GM10847 (cell line): ENCODE measurements around the gene PI4KA.

Experiments
- POLR2A ChIP-seq: IDR thresholded peaks from 2 replicates; pipeline ENCODE4 v1.6.1; 2011; ENCODE audit not compliant: insufficient read length; ENCODE audit errors: extremely low read depth

PI4KA gene

GRCh38 chr22:20864186-20864908 lies 5.7 kb upstream of the PI4KA start:
- TF ChIP-seq POLR2A: no peak

- no peak for TF ChIP-seq POLR2A
These were observed 4.8 kb upstream of the PI4KA start for GRCh38 chr22:20863366-20863765.

GRCh38 chr22:20862540-20862939 lies 3.9 kb upstream of the PI4KA start:
- TF ChIP-seq POLR2A: no peak

- TF ChIP-seq POLR2A: no peak
These were observed 1.0 kb upstream of the PI4KA start for GRCh38 chr22:20859615-20860014.

- no peak for TF ChIP-seq POLR2A
These were observed 585 bp downstream of the PI4KA start for GRCh38 chr22:20857838-20858614.

GRCh38 chr22:20857247-20857643 lies 1.4 kb downstream of the PI4KA start:
- TF ChIP-seq POLR2A: no peak

- no peak for TF ChIP-seq POLR2A
These were observed 5.4 kb downstream of the PI4KA start for GRCh38 chr22:20853236-20853660.

GRCh38 chr22:20852503-20852902 lies 6.1 kb downstream of the PI4KA start:
- TF ChIP-seq POLR2A: no peak

GRCh38 chr22:20852076-20852475 lies 6.5 kb downstream of the PI4KA start:
- TF ChIP-seq POLR2A: no peak

GRCh38 chr22:20847318-20847822 lies 11.2 kb downstream of the PI4KA start:
- no peak for TF ChIP-seq POLR2A

GRCh38 chr22:20844055-20845037 lies 14.3 kb downstream of the PI4KA start:
- TF ChIP-seq POLR2A: no peak

GRCh38 chr22:20843501-20843900 lies 15.1 kb downstream of the PI4KA start:
- no peak for TF ChIP-seq POLR2A

GRCh38 chr22:20840646-20841371 lies 17.8 kb downstream of the PI4KA start:
- no peak for TF ChIP-seq POLR2A

- no peak for TF ChIP-seq POLR2A
These were observed 18.6 kb downstream of the PI4KA start for GRCh38 chr22:20839837-20840645.
